ENCODE data around the gene ATP1A3. TPM values are rescaled to one million over a fixed set of nuclear protein-coding genes. Genes with fewer than 3 reads are reported as not detected.

Gene ATP1A3
- total RNA-seq, 4 donors from 2014 or later = 0.13 to 0.28 TPM; not detected in 2

DNA sequence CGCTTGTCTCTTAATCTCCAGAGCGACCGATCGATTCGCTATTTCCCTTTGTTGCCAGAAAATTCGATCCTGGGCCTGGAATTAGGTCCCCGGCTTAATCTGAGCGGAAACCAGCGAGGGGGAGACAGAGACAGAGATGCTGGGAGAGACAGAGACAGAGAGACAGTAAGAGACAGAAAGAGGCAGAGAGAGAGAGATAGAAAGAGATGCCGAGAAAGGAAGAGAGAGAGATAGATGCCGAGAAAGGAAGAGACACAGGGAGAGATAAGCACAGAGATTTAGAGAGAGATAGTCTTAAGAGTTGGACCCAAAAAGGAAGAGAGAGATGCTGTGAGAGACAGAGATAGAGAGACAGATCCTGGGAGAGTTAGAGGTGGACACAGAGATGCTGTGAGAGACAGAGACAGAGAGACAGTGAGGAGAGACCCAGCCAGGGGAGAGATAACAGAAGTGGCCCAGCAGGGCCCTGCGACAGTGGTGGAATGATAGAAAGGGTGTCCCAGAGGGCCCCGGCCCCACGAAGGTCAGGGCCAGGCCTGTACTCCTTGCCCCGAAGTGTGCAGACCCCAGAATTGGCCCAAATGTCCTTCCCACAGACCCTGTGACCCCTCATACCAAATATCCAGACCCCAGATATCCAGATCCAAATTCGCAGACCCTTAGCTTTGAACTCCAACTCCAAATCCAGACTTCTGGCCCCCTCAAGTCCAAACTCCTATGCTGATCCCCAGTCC, 67.1 kb downstream of the ATP1A3 start:
- TF ChIP-seq, protein P1, sequence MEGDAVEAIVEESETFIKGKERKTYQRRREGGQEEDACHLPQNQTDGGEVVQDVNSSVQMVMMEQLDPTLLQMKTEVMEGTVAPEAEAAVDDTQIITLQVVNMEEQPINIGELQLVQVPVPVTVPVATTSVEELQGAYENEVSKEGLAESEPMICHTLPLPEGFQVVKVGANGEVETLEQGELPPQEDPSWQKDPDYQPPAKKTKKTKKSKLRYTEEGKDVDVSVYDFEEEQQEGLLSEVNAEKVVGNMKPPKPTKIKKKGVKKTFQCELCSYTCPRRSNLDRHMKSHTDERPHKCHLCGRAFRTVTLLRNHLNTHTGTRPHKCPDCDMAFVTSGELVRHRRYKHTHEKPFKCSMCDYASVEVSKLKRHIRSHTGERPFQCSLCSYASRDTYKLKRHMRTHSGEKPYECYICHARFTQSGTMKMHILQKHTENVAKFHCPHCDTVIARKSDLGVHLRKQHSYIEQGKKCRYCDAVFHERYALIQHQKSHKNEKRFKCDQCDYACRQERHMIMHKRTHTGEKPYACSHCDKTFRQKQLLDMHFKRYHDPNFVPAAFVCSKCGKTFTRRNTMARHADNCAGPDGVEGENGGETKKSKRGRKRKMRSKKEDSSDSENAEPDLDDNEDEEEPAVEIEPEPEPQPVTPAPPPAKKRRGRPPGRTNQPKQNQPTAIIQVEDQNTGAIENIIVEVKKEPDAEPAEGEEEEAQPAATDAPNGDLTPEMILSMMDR (IDR thresholded peaks at IDR 0.05) = no peak
- DNase-seq (ENCODE audit: low spot score) (no peak), ATAC-seq (ENCODE audit: low FRiP score) (no peak)

GRCh38 chr19:41926028-41926762, 67.8 kb downstream of the ATP1A3 start:
- ATAC-seq (ENCODE audit: low FRiP score) (no peak), DNase-seq (ENCODE audit: low spot score) (no peak)
- TF ChIP-seq, protein P1 (IDR thresholded peaks at IDR 0.05) = no peak

DNA sequence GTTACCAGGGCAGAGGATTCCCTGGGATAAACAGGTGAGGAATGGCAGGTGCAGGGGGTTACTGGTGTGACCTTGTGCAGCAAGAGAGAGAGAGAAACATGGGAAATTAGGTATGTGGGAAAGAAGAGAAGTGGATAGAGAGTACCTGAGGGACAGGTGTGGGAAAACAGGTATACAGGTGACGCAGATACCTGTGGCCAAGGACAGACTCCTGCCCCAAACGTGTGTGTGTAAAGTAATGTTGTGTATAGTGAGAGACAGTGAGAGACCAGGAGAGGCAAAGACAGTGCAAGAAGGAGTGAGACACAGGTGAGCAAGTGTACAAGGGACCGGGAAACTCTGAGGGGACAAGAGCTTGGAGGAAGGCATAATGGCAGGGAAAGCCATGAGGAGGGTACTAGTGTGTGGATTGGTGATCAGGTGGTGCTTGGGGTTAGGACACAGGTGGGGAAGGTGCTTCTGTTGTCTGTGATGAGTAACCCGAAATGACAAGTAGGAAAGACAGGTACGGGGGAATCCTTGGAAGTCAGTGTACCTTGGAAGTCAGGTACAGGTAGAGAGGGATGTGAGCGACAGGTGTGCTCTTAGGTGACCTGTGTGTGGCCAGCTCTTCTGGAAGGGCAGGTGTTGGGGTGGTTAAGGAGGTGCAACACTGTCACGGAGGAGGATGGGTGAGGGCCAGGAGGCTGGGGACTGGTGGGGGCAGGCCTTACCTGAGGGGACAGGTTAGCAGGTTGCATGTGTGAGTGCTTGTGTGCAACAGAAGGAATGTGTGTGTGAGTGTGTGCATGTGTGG, 68.6 kb downstream of the ATP1A3 start:
- DNase-seq (ENCODE audit: low spot score) = no peak
- TF ChIP-seq, protein P1 (IDR thresholded peaks at IDR 0.05) = no peak
- no peak for ATAC-seq (ENCODE audit: low FRiP score)

GRCh38 chr19:41924151-41925145, 69.6 kb downstream of the ATP1A3 start:
- ATAC-seq (ENCODE audit: low FRiP score) = no peak
- TF ChIP-seq, protein P1 (IDR thresholded peaks at IDR 0.05) = no peak
- DNase-seq (ENCODE audit: low spot score) = no peak

GRCh38 chr19:41923045-41923788, 70.8 kb downstream of the ATP1A3 start:
- TF ChIP-seq, protein P1 (IDR thresholded peaks at IDR 0.05) = no peak
- DNase-seq (ENCODE audit: low spot score) = no peak
- ATAC-seq (ENCODE audit: low FRiP score) = no peak
